Tibial nerve (tissue), 4 donors: ENCODE measurements around the gene STON2.

Source experiments
- EP300 ChIP-seq, 2 donors: sonication (generic); formaldehyde crosslinking; IDR thresholded peaks; one replicate each; pipeline ENCODE4 v1.6.1; 2017; ENCODE audit warnings: antibody characterized with exemption in 2 of 2, mild to moderate bottlenecking in 1 of 2
- TF ChIP-seq, protein P1 (sequence below), 5 experiments: fragments of 200-600 bp in 3 of 5; fragments of 450-650 bp in 2 of 5; sonication (generic) in 3 of 5; IDR thresholded peaks; one replicate each; pipeline ENCODE4 v1.5.1; 2016 to 2019; ENCODE audit warnings: antibody characterized with exemption in 5 of 5, mild to moderate bottlenecking in 3 of 5, moderate library complexity in 2 of 5

- TF ChIP-seq, protein P1, sequence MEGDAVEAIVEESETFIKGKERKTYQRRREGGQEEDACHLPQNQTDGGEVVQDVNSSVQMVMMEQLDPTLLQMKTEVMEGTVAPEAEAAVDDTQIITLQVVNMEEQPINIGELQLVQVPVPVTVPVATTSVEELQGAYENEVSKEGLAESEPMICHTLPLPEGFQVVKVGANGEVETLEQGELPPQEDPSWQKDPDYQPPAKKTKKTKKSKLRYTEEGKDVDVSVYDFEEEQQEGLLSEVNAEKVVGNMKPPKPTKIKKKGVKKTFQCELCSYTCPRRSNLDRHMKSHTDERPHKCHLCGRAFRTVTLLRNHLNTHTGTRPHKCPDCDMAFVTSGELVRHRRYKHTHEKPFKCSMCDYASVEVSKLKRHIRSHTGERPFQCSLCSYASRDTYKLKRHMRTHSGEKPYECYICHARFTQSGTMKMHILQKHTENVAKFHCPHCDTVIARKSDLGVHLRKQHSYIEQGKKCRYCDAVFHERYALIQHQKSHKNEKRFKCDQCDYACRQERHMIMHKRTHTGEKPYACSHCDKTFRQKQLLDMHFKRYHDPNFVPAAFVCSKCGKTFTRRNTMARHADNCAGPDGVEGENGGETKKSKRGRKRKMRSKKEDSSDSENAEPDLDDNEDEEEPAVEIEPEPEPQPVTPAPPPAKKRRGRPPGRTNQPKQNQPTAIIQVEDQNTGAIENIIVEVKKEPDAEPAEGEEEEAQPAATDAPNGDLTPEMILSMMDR (IDR thresholded peaks at IDR 0.05), result no peak
- TF ChIP-seq EP300 (IDR thresholded peaks at IDR 0.05), result no peak
Observed at GRCh38 chr14:81396113-81396512, 4.0 kb downstream of the STON2 start.
